Peyer's patch (tissue), 4 donors: ENCODE results near the gene EXOC3.

Experiments
- POLR2A ChIP-seq, 2 donors: fragments of 450-650 bp; IDR thresholded peaks; one replicate each; pipeline ENCODE4 v1.5.1; 2017; ENCODE audit warnings: antibody characterized with exemption in 2 of 2, mild to moderate bottlenecking in 2 of 2, moderate library complexity in 2 of 2
- TF ChIP-seq, protein P1 (sequence below), 6 experiments: fragments of 450-650 bp in 4 of 6; fragments of 200-600 bp in 2 of 6; sonication (generic) in 1 of 6; IDR thresholded peaks; one replicate each; pipeline ENCODE4 v1.5.1; 2017 to 2019; ENCODE audit warnings: antibody characterized with exemption in 6 of 6, mild to moderate bottlenecking in 3 of 6, moderate library complexity in 1 of 6

DNA sequence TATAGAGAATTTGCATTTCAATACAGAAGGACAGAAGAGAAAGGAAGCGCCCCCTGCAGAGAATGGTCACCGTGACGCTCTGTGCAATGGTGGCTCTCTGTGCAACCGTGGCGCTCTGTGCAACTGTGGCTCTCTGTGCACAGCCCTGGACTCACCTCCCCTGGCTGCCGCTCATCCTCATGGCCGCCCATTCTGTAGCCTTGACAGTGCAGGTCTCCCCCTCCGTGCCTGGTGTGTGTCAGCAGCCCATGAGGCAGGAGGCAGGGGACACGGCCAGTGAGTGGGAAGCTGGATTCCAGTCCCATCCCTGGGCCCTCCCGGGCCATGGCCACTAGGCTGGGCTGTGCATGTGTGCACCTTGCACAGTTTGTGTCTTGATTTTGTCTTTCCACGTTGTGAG, 12.0 kb downstream of the EXOC3 start:
- TF ChIP-seq, protein P1, sequence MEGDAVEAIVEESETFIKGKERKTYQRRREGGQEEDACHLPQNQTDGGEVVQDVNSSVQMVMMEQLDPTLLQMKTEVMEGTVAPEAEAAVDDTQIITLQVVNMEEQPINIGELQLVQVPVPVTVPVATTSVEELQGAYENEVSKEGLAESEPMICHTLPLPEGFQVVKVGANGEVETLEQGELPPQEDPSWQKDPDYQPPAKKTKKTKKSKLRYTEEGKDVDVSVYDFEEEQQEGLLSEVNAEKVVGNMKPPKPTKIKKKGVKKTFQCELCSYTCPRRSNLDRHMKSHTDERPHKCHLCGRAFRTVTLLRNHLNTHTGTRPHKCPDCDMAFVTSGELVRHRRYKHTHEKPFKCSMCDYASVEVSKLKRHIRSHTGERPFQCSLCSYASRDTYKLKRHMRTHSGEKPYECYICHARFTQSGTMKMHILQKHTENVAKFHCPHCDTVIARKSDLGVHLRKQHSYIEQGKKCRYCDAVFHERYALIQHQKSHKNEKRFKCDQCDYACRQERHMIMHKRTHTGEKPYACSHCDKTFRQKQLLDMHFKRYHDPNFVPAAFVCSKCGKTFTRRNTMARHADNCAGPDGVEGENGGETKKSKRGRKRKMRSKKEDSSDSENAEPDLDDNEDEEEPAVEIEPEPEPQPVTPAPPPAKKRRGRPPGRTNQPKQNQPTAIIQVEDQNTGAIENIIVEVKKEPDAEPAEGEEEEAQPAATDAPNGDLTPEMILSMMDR (IDR thresholded peaks at IDR 0.05), result no peak
- TF ChIP-seq POLR2A (IDR thresholded peaks at IDR 0.05), result no peak
